Measurements from ENCODE around the gene SGCA. TPM values are rescaled to one million over a fixed set of nuclear protein-coding genes. Genes with fewer than 3 reads are reported as not detected.

Gene SGCA
- total RNA-seq, 2 donors from 2014 or later, result 1.3 TPM; not detected in 1

GRCh38 chr17:50198026-50198669, 32.3 kb downstream of the SGCA start:
- ATAC-seq (no peak), DNase-seq (peak; percentile 56 to 65 (median 58))
- intact Hi-C loops (cut with DNase I), result no loop called here
- Histone ChIP-seq H3K4me1 (peaks cover 27% of the 10 kb centered on the region), H3K4me3 (no peak overlapping the region), H3K36me3 (replicated peaks in 1 of 2; ENCODE audit: insufficient read depth in 1 of 2, low read depth in 2 of 2) (no peaks in the 10 kb centered on the region), H3K9me3 (no peaks in the 10 kb centered on the region), H3K27ac (no peak overlapping the region), H3K27me3 (peaks cover 0 to 12% of the 10 kb centered on the region in 2 donors)
- 12 to 27% methylated on average over 7 of the region's 7 CpGs for WGBS, 2 donors
- TF ChIP-seq CTCF (IDR thresholded peaks at IDR 0.05) (peak; percentile 32 to 61 (median 56)), POLR2A (IDR thresholded peaks at IDR 0.05) (no peak)

GRCh38 chr17:50199211-50199802, 33.5 kb downstream of the SGCA start:
- Histone ChIP-seq H3K27me3 (peaks cover 0 to 12% of the 10 kb centered on the region in 2 donors), H3K4me1 (peaks cover 27% of the 10 kb centered on the region), H3K36me3 (replicated peaks in 1 of 2; ENCODE audit: insufficient read depth in 1 of 2, low read depth in 2 of 2) (no peaks in the 10 kb centered on the region), H3K4me3 (no peak overlapping the region), H3K9me3 (no peaks in the 10 kb centered on the region), H3K27ac (peak overlapping the region; percentile 41 to 83 (median 65))
- no peak for TF ChIP-seq CTCF (IDR thresholded peaks at IDR 0.05)
- no peak for TF ChIP-seq POLR2A (IDR thresholded peaks at IDR 0.05)
- no peak for DNase-seq
- 31 to 64% methylated on average over 24 to 36 of the region's 41 CpGs for WGBS, 2 donors
- no peak for ATAC-seq
- intact Hi-C loops (cut with DNase I), result no loop called here

GRCh38 chr17:50199803-50200456, 34.1 kb downstream of the SGCA start:
- H3K9me3 ChIP-seq, result no peaks in the 10 kb centered on the region
- WGBS, 2 donors, result 1 to 2% methylated on average over 24 to 36 of the region's 36 CpGs
- H3K27me3 ChIP-seq, result peaks cover 0 to 12% of the 10 kb centered on the region in 2 donors
- DNase-seq, result peak; percentile 85 to 94 (median 92)
- H3K4me1 ChIP-seq, result peaks cover 27% of the 10 kb centered on the region
- peak; percentile 90 for ATAC-seq
- intact Hi-C loops (cut with DNase I), result loop anchor here (5.0 kb wide), 1 partner anchor 72 kb away; the partner anchor contains the start of gene TMEM92
- TF ChIP-seq CTCF (IDR thresholded peaks at IDR 0.05), result no peak
- TF ChIP-seq POLR2A (IDR thresholded peaks at IDR 0.05), result peak in 2 of 3 donors; percentile 65 to 66
- no peak overlapping the region for H3K4me3 ChIP-seq
- peak overlapping the region; percentile 41 to 83 (median 65) for H3K27ac ChIP-seq
- H3K36me3 ChIP-seq (replicated peaks in 1 of 2; ENCODE audit: insufficient read depth in 1 of 2, low read depth in 2 of 2), result no peaks in the 10 kb centered on the region

GRCh38 chr17:50200457-50201275, 34.9 kb downstream of the SGCA start:
- ATAC-seq (peak; percentile 84), DNase-seq (peak; percentile 90 to 93 (median 90))
- Histone ChIP-seq H3K27ac (peak overlapping the region; percentile 41 to 83 (median 65)), H3K9me3 (no peaks in the 10 kb centered on the region), H3K27me3 (peaks cover 0 to 12% of the 10 kb centered on the region in 2 donors), H3K4me3 (no peak overlapping the region), H3K4me1 (peaks cover 27% of the 10 kb centered on the region), H3K36me3 (replicated peaks in 1 of 2; ENCODE audit: insufficient read depth in 1 of 2, low read depth in 2 of 2) (no peaks in the 10 kb centered on the region)
- TF ChIP-seq POLR2A (IDR thresholded peaks at IDR 0.05), result no peak
- peak; percentile 98 to 100 (median 99) for TF ChIP-seq CTCF (IDR thresholded peaks at IDR 0.05)
- 2% methylated on average over 47 to 55 of the region's 55 CpGs for WGBS, 2 donors
- intact Hi-C loops (cut with DNase I), result loop anchor here (5.0 kb wide), 1 partner anchor 72 kb away; the partner anchor contains the start of gene TMEM92

All from body of pancreas (tissue), 4 donors.